Loucy (cell line): ENCODE results near the gene ENOX1.
"Not testable (repeated sequence)": the region's sequence is repeated elsewhere in the genome, so short reads cannot be mapped to it uniquely, and the experiment has no call there.

Source experiments
- H2AFZ ChIP-seq: fragments of 200-600 bp; sonication (generic); 2 replicates; pipeline ENCODE4 v1.6.0; 2016; ENCODE audit warnings: antibody characterized with exemption, mild to moderate bottlenecking, low read length, moderate library complexity
- H3F3A ChIP-seq: fragments of 200-600 bp; 2 replicates; pipeline ENCODE4 v1.6.0; 2016; ENCODE audit warnings: antibody characterized with exemption, low read depth, mild to moderate bottlenecking
- H3K27me3 ChIP-seq: fragments of 200-600 bp; sonication (generic); 2 replicates; pipeline ENCODE4 v1.6.1; 2014; ENCODE audit warnings: low read length, mild to moderate bottlenecking; ENCODE audit not compliant: insufficient read depth, poor library complexity, severe bottlenecking
- H3K36me3 ChIP-seq: fragments of 200-600 bp; sonication (generic); 2 replicates; pipeline ENCODE4 v1.6.1; 2016; ENCODE audit warnings: low read length; ENCODE audit not compliant: insufficient read depth
- H3K4me1 ChIP-seq: fragments of 200-600 bp; sonication (generic); 2 replicates; pipeline ENCODE4 v1.5.1; 2014; ENCODE audit warnings: low read length, mild to moderate bottlenecking; ENCODE audit not compliant: insufficient read depth, poor library complexity, severe bottlenecking
- H3K4me2 ChIP-seq: fragments of 200-600 bp; sonication (generic); 2 replicates; pipeline ENCODE4 v1.6.0; 2014; ENCODE audit warnings: antibody characterized with exemption, low read length, low read depth, mild to moderate bottlenecking; ENCODE audit not compliant: poor library complexity, severe bottlenecking
- H3K4me3 ChIP-seq: fragments of 200-600 bp; sonication (generic); 2 replicates; pipeline ENCODE4 v1.5.1; 2014; ENCODE audit warnings: low read length, mild to moderate bottlenecking, mixed read lengths; ENCODE audit not compliant: poor library complexity, severe bottlenecking
- H3K79me2 ChIP-seq: fragments of 200-600 bp; sonication (generic); 2 replicates; pipeline ENCODE4 v1.6.1; 2014; ENCODE audit warnings: low read length; ENCODE audit not compliant: insufficient read depth
- H3K9ac ChIP-seq: fragments of 200-600 bp; sonication (generic); 2 replicates; pipeline ENCODE4 v1.6.0; 2014; ENCODE audit warnings: mild to moderate bottlenecking, low read depth, low read length, moderate library complexity; ENCODE audit not compliant: poor library complexity, severe bottlenecking
- H3K9me2 ChIP-seq: fragments of 200-600 bp; sonication (generic); replicated peaks from 2 replicates; pipeline ENCODE4 v1.6.1; 2016; ENCODE audit warnings: low read depth, low read length, mixed read lengths
- H3K9me3 ChIP-seq: fragments of 200-600 bp; sonication (generic); 2 replicates; pipeline ENCODE4 v1.6.1; 2014; ENCODE audit warnings: mild to moderate bottlenecking, antibody characterized with exemption, low read length, low read depth; ENCODE audit not compliant: insufficient read depth
- H4K20me1 ChIP-seq: fragments of 200-600 bp; sonication (generic); 2 replicates; pipeline ENCODE4 v1.6.0; 2014; ENCODE audit warnings: antibody characterized with exemption, low read length, mild to moderate bottlenecking; ENCODE audit not compliant: insufficient read depth, poor library complexity, severe bottlenecking
- CTCF ChIP-seq: fragments of 200-600 bp; sonication (generic); conservative IDR thresholded peaks from 2 replicates; pipeline ENCODE4 v1.5.1; 2014; ENCODE audit warnings: mild to moderate bottlenecking, antibody characterized with exemption, low read length
- EZH2phosphoT487 ChIP-seq: fragments of 200-600 bp; IDR thresholded peaks from 2 replicates; pipeline ENCODE4 v1.6.1; 2018; ENCODE audit warnings: antibody characterized with exemption, mild to moderate bottlenecking, moderate library complexity, borderline replicate concordance

The ENOX1 gene

GRCh38 chr13:43830497-43830881, 43.7 kb upstream of the ENOX1 start:
- Histone ChIP-seq H3K27me3 (no peaks in the 10 kb centered on the region), H3K9me2 (no peaks in the 10 kb centered on the region), H2AFZ (no peak overlapping the region), H3K36me3 (no peaks in the 10 kb centered on the region), H3K4me2 (no peak overlapping the region), H3K4me3 (no peak overlapping the region), H3K9ac (no peak overlapping the region), H3F3A (no peaks in the 10 kb centered on the region), H3K79me2 (no peaks in the 10 kb centered on the region), H3K9me3 (no peaks in the 10 kb centered on the region), H3K4me1 (no peaks in the 10 kb centered on the region), H4K20me1 (no peaks in the 10 kb centered on the region)
- TF ChIP-seq EZH2phosphoT487: no peak
- no peak for TF ChIP-seq CTCF

- H3K4me2 ChIP-seq, H2AFZ ChIP-seq, H3K4me3 ChIP-seq, H3K9ac ChIP-seq, H3K4me1 ChIP-seq, H4K20me1 ChIP-seq, H3K27me3 ChIP-seq, H3F3A ChIP-seq, H3K9me2 ChIP-seq, H3K36me3 ChIP-seq, H3K9me3 ChIP-seq, H3K79me2 ChIP-seq: not testable (repeated sequence)
Measured at GRCh38 chr13:43824656-43825055, 37.9 kb upstream of the ENOX1 start.

- Histone ChIP-seq H3K36me3 (no peaks in the 10 kb centered on the region), H3K79me2 (no peaks in the 10 kb centered on the region), H3F3A (no peaks in the 10 kb centered on the region), H4K20me1 (no peaks in the 10 kb centered on the region), H3K9me2 (no peaks in the 10 kb centered on the region), H3K9ac (no peak overlapping the region), H2AFZ (no peak overlapping the region), H3K4me3 (no peak overlapping the region), H3K27me3 (no peaks in the 10 kb centered on the region), H3K4me2 (no peak overlapping the region), H3K4me1 (no peaks in the 10 kb centered on the region), H3K9me3 (no peaks in the 10 kb centered on the region)
- no peak for TF ChIP-seq CTCF
- no peak for TF ChIP-seq EZH2phosphoT487
Measured at GRCh38 chr13:43822969-43823368, 36.2 kb upstream of the ENOX1 start.

GRCh38 chr13:43816401-43816889, 29.7 kb upstream of the ENOX1 start:
- TF ChIP-seq EZH2phosphoT487 (no peak), CTCF (no peak)
- H3K27me3 ChIP-seq: no peaks in the 10 kb centered on the region
- no peak overlapping the region for H2AFZ ChIP-seq
- no peaks in the 10 kb centered on the region for H3K4me1 ChIP-seq
- no peaks in the 10 kb centered on the region for H3K9me2 ChIP-seq
- H3K36me3 ChIP-seq: no peaks in the 10 kb centered on the region
- no peaks in the 10 kb centered on the region for H4K20me1 ChIP-seq
- no peaks in the 10 kb centered on the region for H3K9me3 ChIP-seq
- H3F3A ChIP-seq: no peaks in the 10 kb centered on the region
- no peaks in the 10 kb centered on the region for H3K79me2 ChIP-seq
- no peak overlapping the region for H3K4me2 ChIP-seq
- H3K9ac ChIP-seq: no peak overlapping the region
- H3K4me3 ChIP-seq: no peak overlapping the region
